ENCODE measurements around the gene TUSC2.

DNA sequence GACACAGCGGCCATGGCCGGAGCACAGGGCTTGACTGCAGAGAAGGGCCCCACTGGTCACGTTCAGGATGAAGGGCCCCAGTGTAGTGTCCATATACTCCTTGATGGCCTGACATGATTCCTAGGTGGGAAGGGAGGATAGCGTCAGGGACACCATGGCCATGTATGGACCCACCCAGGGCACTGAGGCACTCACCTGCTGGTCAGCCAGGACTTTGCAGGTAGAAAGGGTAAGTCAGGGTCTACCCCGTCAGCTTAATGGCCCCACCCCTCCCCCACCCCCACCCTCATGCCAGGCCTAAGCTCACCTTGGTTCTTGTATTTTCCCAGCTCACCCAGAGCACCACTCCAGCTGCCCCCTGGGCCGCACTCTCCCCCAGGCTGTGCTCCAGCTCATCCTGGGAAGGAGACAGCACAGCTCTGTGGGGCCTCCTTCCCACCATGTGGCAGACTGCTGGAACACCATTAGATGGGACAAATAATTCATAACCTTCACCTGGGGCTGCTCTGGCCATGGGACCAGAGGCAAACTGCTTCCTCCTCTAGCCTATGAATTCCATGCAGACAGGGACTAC is 27.3 kb downstream of the TUSC2 start:
- TF ChIP-seq, protein P1, sequence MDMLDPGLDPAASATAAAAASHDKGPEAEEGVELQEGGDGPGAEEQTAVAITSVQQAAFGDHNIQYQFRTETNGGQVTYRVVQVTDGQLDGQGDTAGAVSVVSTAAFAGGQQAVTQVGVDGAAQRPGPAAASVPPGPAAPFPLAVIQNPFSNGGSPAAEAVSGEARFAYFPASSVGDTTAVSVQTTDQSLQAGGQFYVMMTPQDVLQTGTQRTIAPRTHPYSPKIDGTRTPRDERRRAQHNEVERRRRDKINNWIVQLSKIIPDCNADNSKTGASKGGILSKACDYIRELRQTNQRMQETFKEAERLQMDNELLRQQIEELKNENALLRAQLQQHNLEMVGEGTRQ (IDR thresholded peaks at IDR 0.05; ENCODE audit: low read depth, low read length), result no peak
- TF ChIP-seq, protein P1 (CRISPR knock-in tag; IDR thresholded peaks at IDR 0.05; ENCODE audit: borderline replicate concordance), result no peak
- TF ChIP-seq RNF2 (conservative IDR thresholded peaks at IDR 0.05; ENCODE audit: low read depth), result no peak
- TF ChIP-seq, protein P2, sequence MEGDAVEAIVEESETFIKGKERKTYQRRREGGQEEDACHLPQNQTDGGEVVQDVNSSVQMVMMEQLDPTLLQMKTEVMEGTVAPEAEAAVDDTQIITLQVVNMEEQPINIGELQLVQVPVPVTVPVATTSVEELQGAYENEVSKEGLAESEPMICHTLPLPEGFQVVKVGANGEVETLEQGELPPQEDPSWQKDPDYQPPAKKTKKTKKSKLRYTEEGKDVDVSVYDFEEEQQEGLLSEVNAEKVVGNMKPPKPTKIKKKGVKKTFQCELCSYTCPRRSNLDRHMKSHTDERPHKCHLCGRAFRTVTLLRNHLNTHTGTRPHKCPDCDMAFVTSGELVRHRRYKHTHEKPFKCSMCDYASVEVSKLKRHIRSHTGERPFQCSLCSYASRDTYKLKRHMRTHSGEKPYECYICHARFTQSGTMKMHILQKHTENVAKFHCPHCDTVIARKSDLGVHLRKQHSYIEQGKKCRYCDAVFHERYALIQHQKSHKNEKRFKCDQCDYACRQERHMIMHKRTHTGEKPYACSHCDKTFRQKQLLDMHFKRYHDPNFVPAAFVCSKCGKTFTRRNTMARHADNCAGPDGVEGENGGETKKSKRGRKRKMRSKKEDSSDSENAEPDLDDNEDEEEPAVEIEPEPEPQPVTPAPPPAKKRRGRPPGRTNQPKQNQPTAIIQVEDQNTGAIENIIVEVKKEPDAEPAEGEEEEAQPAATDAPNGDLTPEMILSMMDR (CRISPR knock-in tag; IDR thresholded peaks at IDR 0.05), result no peak
- no peak; a peak in 1 of 4 replicates for TF ChIP-seq POLR2A (IDR thresholded peaks at IDR 0.05; ENCODE audit: insufficient read depth in 1 of 2, low read depth in 2 of 2, low read length in 2 of 2)
- TF ChIP-seq, protein P3, sequence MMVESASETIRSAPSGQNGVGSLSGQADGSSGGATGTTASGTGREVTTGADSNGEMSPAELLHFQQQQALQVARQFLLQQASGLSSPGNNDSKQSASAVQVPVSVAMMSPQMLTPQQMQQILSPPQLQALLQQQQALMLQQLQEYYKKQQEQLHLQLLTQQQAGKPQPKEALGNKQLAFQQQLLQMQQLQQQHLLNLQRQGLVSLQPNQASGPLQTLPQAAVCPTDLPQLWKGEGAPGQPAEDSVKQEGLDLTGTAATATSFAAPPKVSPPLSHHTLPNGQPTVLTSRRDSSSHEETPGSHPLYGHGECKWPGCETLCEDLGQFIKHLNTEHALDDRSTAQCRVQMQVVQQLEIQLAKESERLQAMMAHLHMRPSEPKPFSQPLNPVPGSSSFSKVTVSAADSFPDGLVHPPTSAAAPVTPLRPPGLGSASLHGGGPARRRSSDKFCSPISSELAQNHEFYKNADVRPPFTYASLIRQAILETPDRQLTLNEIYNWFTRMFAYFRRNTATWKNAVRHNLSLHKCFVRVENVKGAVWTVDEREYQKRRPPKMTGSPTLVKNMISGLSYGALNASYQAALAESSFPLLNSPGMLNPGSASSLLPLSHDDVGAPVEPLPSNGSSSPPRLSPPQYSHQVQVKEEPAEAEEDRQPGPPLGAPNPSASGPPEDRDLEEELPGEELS (CRISPR knock-in tag; IDR thresholded peaks at IDR 0.05), result no peak
- TF ChIP-seq MBNL3 (CRISPR knock-in tag; conservative IDR thresholded peaks at IDR 0.05), result no peak
- TF ChIP-seq NR1H2 (CRISPR knock-in tag; IDR thresholded peaks at IDR 0.05; ENCODE audit: borderline replicate concordance, low read depth), result no peak
- no peak for TF ChIP-seq ZNF644 (CRISPR knock-in tag; IDR thresholded peaks at IDR 0.05; ENCODE audit: low read depth)
- no peak for TF ChIP-seq FOSL2 (CRISPR knock-in tag; IDR thresholded peaks at IDR 0.05)
- TF ChIP-seq SRF (IDR thresholded peaks at IDR 0.05; ENCODE audit: low read depth, low read length), result no peak
- TF ChIP-seq ZSCAN21 (CRISPR knock-in tag; IDR thresholded peaks at IDR 0.05; ENCODE audit: borderline replicate concordance), result no peak

Data from HepG2 (cell line).